HFFc6 (cell line): Measurements from ENCODE around the gene TEX44. TPM values are rescaled to one million over a fixed set of nuclear protein-coding genes. Genes with fewer than 3 reads are reported as not detected.
"Not testable (repeated sequence)": the region's sequence is repeated elsewhere in the genome, so short reads cannot be mapped to it uniquely, and the experiment has no call there.

Experiments used
- DNase-seq: peaks from one replicate; pipeline ENCODE4 v3.0.0-alpha.2; 2018
- H3K27ac Mint-ChIP-seq: 2 replicates; pipeline ENCODE4 v1.8.0; 2020; ENCODE audit warnings: mild to moderate bottlenecking, mixed read lengths
- H3K27me3 Mint-ChIP-seq: 2 replicates; pipeline ENCODE4 v1.8.0; 2021; ENCODE audit warnings: mild to moderate bottlenecking, moderate library complexity, mixed read lengths; ENCODE audit not compliant: insufficient read depth
- H3K36me3 Mint-ChIP-seq: 2 replicates; pipeline ENCODE4 v1.8.0; 2021; ENCODE audit warnings: low read depth, mixed read lengths
- H3K4me1 Mint-ChIP-seq: 2 replicates; pipeline ENCODE4 v1.8.0; 2020; ENCODE audit warnings: low read depth, mixed read lengths
- H3K4me3 Mint-ChIP-seq: 2 replicates; pipeline ENCODE4 v1.8.0; 2020; ENCODE audit warnings: mild to moderate bottlenecking, moderate library complexity, mixed read lengths
- H3K9me3 Mint-ChIP-seq: 2 replicates; pipeline ENCODE4 v1.8.0; 2020; ENCODE audit warnings: mild to moderate bottlenecking, mixed read lengths
- total RNA-seq, 6 experiments: library from RNA; stranded (reverse); fragmentation: NEBNext Ultra II Directional; extraction: Animal tissue kit (Norgen Biotek cat#: 25700); gene quantifications; 2 replicates in 1 of 6; 3 replicates in 5 of 6; pipeline ENCODE4 v1.2.3, GENCODE V29; 2021
- TF ChIP-seq, protein P1 (sequence below): fragments of 200-600 bp; sonication (generic); IDR thresholded peaks from 2 replicates; pipeline ENCODE4 v1.5.0; 2021; ENCODE audit warnings: antibody characterized with exemption, mild to moderate bottlenecking

Gene TEX44
- total RNA-seq, 6 experiments from 2014 or later = not detected

DNA sequence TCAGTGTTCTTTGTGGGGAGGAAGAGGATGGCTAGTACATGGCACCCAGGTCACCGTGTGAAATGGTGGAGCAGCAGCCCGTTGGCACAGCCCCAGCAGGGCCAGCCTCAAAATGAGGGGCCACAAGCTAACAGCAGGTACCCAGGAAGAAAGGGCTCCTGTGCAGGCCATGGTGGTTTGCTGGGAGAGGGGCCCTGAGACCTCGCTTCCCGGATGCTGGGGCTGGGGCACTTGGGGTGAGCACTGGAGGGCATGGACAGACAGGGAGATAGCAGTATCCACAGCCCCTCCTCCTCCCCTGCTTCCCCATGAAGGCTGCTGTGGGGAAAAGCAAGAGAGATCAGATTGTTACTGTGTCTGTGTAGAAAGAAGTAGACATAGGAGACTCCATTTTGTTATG, 16.2 kb upstream of the TEX44 start:
- Mint-ChIP-seq H3K4me3 (no peak overlapping the region), H3K4me1 (peaks cover 15% of the 10 kb centered on the region), H3K27ac (no peak overlapping the region), H3K36me3 (peaks cover 10% of the 10 kb centered on the region; the same call in 1 of the 2 replicates), H3K27me3 (peaks cover 16% of the 10 kb centered on the region), H3K9me3 (no peaks in the 10 kb centered on the region)
- no peak for DNase-seq
- TF ChIP-seq, protein P1, sequence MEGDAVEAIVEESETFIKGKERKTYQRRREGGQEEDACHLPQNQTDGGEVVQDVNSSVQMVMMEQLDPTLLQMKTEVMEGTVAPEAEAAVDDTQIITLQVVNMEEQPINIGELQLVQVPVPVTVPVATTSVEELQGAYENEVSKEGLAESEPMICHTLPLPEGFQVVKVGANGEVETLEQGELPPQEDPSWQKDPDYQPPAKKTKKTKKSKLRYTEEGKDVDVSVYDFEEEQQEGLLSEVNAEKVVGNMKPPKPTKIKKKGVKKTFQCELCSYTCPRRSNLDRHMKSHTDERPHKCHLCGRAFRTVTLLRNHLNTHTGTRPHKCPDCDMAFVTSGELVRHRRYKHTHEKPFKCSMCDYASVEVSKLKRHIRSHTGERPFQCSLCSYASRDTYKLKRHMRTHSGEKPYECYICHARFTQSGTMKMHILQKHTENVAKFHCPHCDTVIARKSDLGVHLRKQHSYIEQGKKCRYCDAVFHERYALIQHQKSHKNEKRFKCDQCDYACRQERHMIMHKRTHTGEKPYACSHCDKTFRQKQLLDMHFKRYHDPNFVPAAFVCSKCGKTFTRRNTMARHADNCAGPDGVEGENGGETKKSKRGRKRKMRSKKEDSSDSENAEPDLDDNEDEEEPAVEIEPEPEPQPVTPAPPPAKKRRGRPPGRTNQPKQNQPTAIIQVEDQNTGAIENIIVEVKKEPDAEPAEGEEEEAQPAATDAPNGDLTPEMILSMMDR = no peak

DNA sequence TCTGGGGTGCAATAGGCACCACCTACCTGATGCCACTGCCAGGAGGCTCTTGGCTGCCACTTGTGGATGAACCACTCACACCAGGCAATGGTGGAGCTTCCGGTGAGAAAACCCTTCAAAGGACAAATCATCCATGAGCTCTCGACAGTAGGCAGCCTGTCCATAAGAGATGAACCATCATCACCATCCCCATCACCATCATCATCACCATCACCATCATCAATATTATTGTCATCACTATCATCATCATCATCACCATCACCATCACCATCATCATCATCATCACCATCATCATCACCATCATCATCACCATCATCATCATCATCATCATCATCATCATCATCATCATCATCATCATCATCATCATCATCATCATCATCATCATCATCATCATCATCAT, 14.0 kb upstream of the TEX44 start:
- Mint-ChIP-seq H3K36me3 (peaks cover 10% of the 10 kb centered on the region; the same call in 1 of the 2 replicates), H3K27me3 (peaks cover 13% of the 10 kb centered on the region), H3K4me1 (peaks cover 18% of the 10 kb centered on the region)
- not testable (repeated sequence) for H3K27ac Mint-ChIP-seq, H3K9me3 Mint-ChIP-seq, H3K4me3 Mint-ChIP-seq, DNase-seq

DNA sequence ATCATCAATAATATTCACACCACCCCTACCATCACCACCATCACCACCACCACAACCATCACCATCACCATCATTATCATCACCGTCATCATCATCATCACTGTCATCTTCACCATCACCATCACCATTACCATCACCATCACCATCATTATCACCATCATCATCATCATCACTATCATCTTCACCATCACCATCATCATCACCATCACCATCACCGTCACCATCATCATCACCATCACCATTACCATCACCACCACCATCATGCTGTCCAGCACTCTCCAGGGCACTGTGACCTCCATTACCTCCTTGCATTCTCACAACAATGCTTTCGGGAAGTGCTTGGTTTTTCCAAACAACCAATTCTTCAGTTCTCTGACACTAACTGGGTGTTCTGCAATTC, 13.1 kb upstream of the TEX44 start:
- Mint-ChIP-seq H3K27ac (no peak overlapping the region), H3K36me3 (peaks cover 10% of the 10 kb centered on the region; the same call in 1 of the 2 replicates), H3K27me3 (peaks cover 13% of the 10 kb centered on the region), H3K9me3 (no peaks in the 10 kb centered on the region), H3K4me3 (no peak overlapping the region), H3K4me1 (peaks cover 24% of the 10 kb centered on the region)
- TF ChIP-seq, protein P1 = no peak
- DNase-seq = no peak

DNA sequence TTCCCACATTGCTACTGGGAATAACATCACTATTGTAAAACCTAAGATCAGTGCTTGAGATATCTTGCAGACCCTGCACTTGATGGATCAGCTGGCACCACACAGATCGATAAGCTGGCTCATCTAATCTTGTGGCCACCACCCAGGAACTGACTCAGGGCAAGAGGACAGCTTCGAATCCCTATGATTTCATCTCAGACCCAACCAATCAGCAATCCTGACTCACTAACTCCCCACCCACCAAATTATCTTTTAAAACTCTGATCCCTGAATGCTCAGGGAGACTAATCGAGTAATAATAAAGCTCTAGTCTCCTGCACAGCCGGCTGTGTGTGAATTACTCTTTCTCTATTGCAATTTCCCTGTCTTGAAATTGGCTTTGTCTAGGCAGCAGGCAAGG, 11.3 kb upstream of the TEX44 start:
- DNase-seq = no peak
- TF ChIP-seq, protein P1 = no peak

DNA sequence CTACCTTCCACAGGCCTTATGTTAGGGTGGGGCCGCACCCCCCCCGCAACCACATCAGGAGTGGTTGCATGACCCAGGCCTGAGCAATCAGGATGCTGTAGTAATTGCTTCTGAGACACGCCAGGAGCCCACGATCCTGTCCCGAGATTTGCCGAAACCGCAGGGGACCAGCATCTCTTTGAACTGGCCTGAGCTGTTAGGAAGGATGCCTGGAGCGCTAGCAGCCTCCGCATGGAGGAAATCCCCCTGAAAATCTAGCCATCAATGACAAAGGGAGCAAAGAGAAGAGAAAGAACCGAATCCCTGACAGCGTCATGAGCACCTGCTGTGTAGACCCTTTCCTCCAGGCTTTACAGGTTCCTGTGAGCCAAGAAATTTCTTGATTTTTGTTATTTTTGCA, 8.7 kb upstream of the TEX44 start:
- DNase-seq = no peak
- Mint-ChIP-seq H3K9me3 (no peaks in the 10 kb centered on the region), H3K27ac (no peak overlapping the region), H3K4me1 (peaks cover 14% of the 10 kb centered on the region), H3K36me3 (peaks cover 5% of the 10 kb centered on the region; the same call in 1 of the 2 replicates), H3K27me3 (peaks cover 23% of the 10 kb centered on the region), H3K4me3 (no peak overlapping the region)
- TF ChIP-seq, protein P1 = no peak

More for the DNA sequence above, 11.3 kb upstream of the TEX44 start:
- Mint-ChIP-seq H3K27ac (no peak overlapping the region), H3K27me3 (peaks cover 13% of the 10 kb centered on the region), H3K36me3 (peaks cover 10% of the 10 kb centered on the region; the same call in 1 of the 2 replicates), H3K9me3 (no peaks in the 10 kb centered on the region), H3K4me3 (no peak overlapping the region), H3K4me1 (peaks cover 22% of the 10 kb centered on the region)

DNA sequence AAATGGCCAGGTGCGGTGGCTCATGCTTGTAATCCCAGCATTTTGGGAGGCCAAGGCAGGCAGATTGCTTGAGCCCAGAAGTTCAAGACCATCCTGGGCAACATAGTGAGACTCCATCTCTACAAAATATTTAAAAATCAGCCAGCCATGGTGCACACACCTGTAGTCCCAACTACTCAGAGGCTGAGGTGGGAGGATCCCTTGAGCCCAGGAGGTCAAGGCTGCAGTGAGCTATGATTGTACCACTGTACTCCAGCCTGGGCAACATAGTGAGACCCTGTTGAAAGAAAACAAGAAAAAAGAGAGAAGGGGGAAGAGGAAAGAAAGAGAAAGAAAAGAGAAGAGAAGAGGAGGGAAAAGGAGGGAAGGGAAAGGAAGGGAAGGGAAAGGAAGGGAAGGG, 4.9 kb upstream of the TEX44 start:
- not testable (repeated sequence) for H3K9me3 Mint-ChIP-seq, H3K36me3 Mint-ChIP-seq, H3K27ac Mint-ChIP-seq, H3K4me1 Mint-ChIP-seq, DNase-seq, H3K4me3 Mint-ChIP-seq
- peaks cover 44% of the 10 kb centered on the region for H3K27me3 Mint-ChIP-seq

DNA sequence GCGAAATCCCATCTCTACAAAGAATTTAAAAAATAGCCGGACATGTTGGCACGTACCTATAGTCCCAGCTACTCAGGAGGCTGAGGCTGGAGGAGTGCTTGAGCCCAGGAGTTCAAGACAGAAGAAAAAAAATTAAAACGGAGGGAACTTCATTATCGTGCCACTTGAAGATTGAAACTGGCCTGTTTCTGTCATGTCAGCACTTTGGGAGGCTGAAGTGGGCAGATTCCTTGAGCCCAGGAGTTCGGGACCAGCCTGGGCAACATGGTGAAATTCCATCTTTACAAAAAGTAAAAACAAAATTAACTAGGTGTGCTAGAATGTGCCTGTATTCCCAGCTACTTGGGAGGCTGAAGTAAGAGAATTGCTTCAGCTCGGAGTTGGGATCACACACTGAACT, 3.0 kb upstream of the TEX44 start:
- DNase-seq = no peak
- no peak overlapping the region for H3K27ac Mint-ChIP-seq
- H3K27me3 Mint-ChIP-seq = peaks cover 48% of the 10 kb centered on the region
- TF ChIP-seq, protein P1 = no peak
- H3K4me3 Mint-ChIP-seq = no peak overlapping the region
- no peaks in the 10 kb centered on the region for H3K9me3 Mint-ChIP-seq
- H3K4me1 Mint-ChIP-seq = no peaks in the 10 kb centered on the region
- H3K36me3 Mint-ChIP-seq = no peaks in the 10 kb centered on the region
